G401.6 (cell line): Measurements from ENCODE around the gene TCP1.
"Not testable (repeated sequence)": the region's sequence is repeated elsewhere in the genome, so short reads cannot be mapped to it uniquely, and the experiment has no call there.

Source experiments
- FAIRE-seq: peaks from 2 replicates; lab custom pipeline; 2012; peaks lifted over from hg19 to GRCh38; lab: Jason Lieb, UNC

The TCP1 gene

GRCh38 chr6:159816775-159817174 is 27.4 kb upstream of the TCP1 start:
- not testable (repeated sequence) for FAIRE-seq

GRCh38 chr6:159815410-159815809 is 26.0 kb upstream of the TCP1 start:
- FAIRE-seq: no peak

GRCh38 chr6:159813781-159814180 is 24.4 kb upstream of the TCP1 start:
- FAIRE-seq: no peak

GRCh38 chr6:159809149-159809548 is 19.7 kb upstream of the TCP1 start:
- no peak for FAIRE-seq

GRCh38 chr6:159808647-159809046 is 19.2 kb upstream of the TCP1 start:
- FAIRE-seq: no peak

- no peak for FAIRE-seq
Observed at GRCh38 chr6:159807150-159807858, 17.9 kb upstream of the TCP1 start.

- no peak for FAIRE-seq
Observed at GRCh38 chr6:159806021-159806458, 16.6 kb upstream of the TCP1 start.

- no peak for FAIRE-seq
Observed at GRCh38 chr6:159805440-159806020, 16.1 kb upstream of the TCP1 start.

GRCh38 chr6:159804504-159804903 is 15.1 kb upstream of the TCP1 start:
- FAIRE-seq: no peak

GRCh38 chr6:159801935-159802334 is 12.5 kb upstream of the TCP1 start:
- no peak for FAIRE-seq

GRCh38 chr6:159800141-159800865 is 10.9 kb upstream of the TCP1 start, which contains the start of gene PNLDC1:
Gene PNLDC1, plus strand, starts transcription at chr6:159800276. Its CDS starts 32 bp downstream, at chr6:159800308.
- FAIRE-seq: no peak

- FAIRE-seq: no peak
Observed at GRCh38 chr6:159797554-159797953, 8.2 kb upstream of the TCP1 start.

GRCh38 chr6:159794976-159795375 is 5.6 kb upstream of the TCP1 start:
- FAIRE-seq: not testable (repeated sequence)

- no peak for FAIRE-seq
Observed at GRCh38 chr6:159790956-159791598, 1.7 kb upstream of the TCP1 start.

GRCh38 chr6:159790149-159790955 is 950 bp upstream of the TCP1 start, which contains the start of gene MRPL18:
Gene MRPL18, plus strand, starts transcription at chr6:159790467. Its CDS starts 121 bp downstream, at chr6:159790588.
- peak; percentile 93 for FAIRE-seq

GRCh38 chr6:159788753-159789376 is 537 bp downstream of the TCP1 start:
- FAIRE-seq: no peak

- FAIRE-seq: no peak
Observed at GRCh38 chr6:159788276-159788675, 1.1 kb downstream of the TCP1 start.

- peak; percentile 77 for FAIRE-seq
Observed at GRCh38 chr6:159778542-159779103, 10.8 kb downstream of the TCP1 start.

GRCh38 chr6:159778131-159778530 is 11.3 kb downstream of the TCP1 start:
- FAIRE-seq: peak; percentile 13

- FAIRE-seq: no peak
Observed at GRCh38 chr6:159777240-159777904, 12.0 kb downstream of the TCP1 start.
